Upper lobe of left lung (tissue), 6 donors: ENCODE results near the gene OR13D1. TPM values are rescaled to one million over a fixed set of nuclear protein-coding genes. Genes with fewer than 3 reads are reported as not detected.
A peak's percentile ranks its signal among the peaks of the same experiment; 100 is the strongest.

ENCODE experiments used
- ATAC-seq, 2 donors: fragments of 200-7000 bp; cut with Tn5 transposase; one replicate each; pipeline ENCODE4 v1.9.1; 2022; ENCODE audit warnings: mild to moderate bottlenecking in 2 of 2, moderate library complexity in 2 of 2; ENCODE audit not compliant: low FRiP score in 2 of 2
- DNase-seq, 2 donors: peaks; one replicate each; pipeline ENCODE4 v3.0.0-alpha.2; 2019 to 2020
- H3K27ac ChIP-seq, 4 donors: fragments of 200-600 bp; sonication (generic); one replicate each; pipeline ENCODE4 v1.5.1; 2016 to 2019
- H3K27me3 ChIP-seq, 4 donors: fragments of 200-600 bp; sonication (generic); one replicate each; pipeline ENCODE4 v1.5.1; 2017 to 2019
- H3K36me3 ChIP-seq, 4 donors: fragments of 200-600 bp; sonication (generic); one replicate each; pipeline ENCODE4 v1.5.1; 2016 to 2019
- H3K4me1 ChIP-seq, 4 donors: fragments of 200-600 bp; sonication (generic); one replicate each; pipeline ENCODE4 v1.5.1; 2018 to 2019
- H3K4me3 ChIP-seq, 4 donors: fragments of 200-600 bp; sonication (generic); one replicate each; pipeline ENCODE4 v1.5.1; 2017 to 2019; ENCODE audit warnings: mild to moderate bottlenecking in 2 of 4, moderate library complexity in 1 of 4
- H3K9me3 ChIP-seq, 4 donors: fragments of 200-600 bp; sonication (generic); one replicate each; pipeline ENCODE4 v1.5.1; 2018 to 2019
- EP300 ChIP-seq, 4 donors: sonication (generic); formaldehyde crosslinking; IDR thresholded peaks; one replicate each; pipeline ENCODE4 v1.5.1; 2017; ENCODE audit warnings: antibody characterized with exemption in 4 of 4, control low read depth in 2 of 4
- POLR2A ChIP-seq, 4 donors: fragments of 450-650 bp; IDR thresholded peaks; one replicate each; pipeline ENCODE4 v1.5.1; 2016 to 2017; ENCODE audit warnings: antibody characterized with exemption in 4 of 4, mild to moderate bottlenecking in 2 of 4
- POLR2AphosphoS5 ChIP-seq, 2 donors: sonication (generic); formaldehyde crosslinking; IDR thresholded peaks; one replicate each; pipeline ENCODE4 v1.5.1; 2017; ENCODE audit warnings: antibody characterized with exemption in 2 of 2
- WGBS, 2 donors: methylation state at CpG; one replicate each; pipeline ENCODE4 v1.1.5; 2017 to 2018; 5-methylcytosine and 5-hydroxymethylcytosine counted together
- total RNA-seq, 6 donors: library from RNA; depleted of rRNA in 4 of 6; stranded (reverse); fragments of >200 nt in 4 of 6; gene quantifications; one replicate each; pipeline versions ENCODE4 v1.1.0 to v1.2.1, GENCODE V29; 2016 to 2021
- TF ChIP-seq, protein P1 (sequence below), 6 experiments: fragments of 450-650 bp in 4 of 6; fragments of 200-600 bp in 2 of 6; sonication (generic) in 2 of 6; IDR thresholded peaks; one replicate each; pipeline ENCODE4 v1.5.1; 2016 to 2019; ENCODE audit warnings: antibody characterized with exemption in 6 of 6
- donor health status: DM: no; HTN: no; CAD: no; lungs with moderate emphysema.
- donor health status: DM: no; HTN: yes; CAD: no; lungs with severe emphysema.

The OR13D1 gene
- total RNA-seq, 6 donors from 2014 or later: not detected

DNA sequence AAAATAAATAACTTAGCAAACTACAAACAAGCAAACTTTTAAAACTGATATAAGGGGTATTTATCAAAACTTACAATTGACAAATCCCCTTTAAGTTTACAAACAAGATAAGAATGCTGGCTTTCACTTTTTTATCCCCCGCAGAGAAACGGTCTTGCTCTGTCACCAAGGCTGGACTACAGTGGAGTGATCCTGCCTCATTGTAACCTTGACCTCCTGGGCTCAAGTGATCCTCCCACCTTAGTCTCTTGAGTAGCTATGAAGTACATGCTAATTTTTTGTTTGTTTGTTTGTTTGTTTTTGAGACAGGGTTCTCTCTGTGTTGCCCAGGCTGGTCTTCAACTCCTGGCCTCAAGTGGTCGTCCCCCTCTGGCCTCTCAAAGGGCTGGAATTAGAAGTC lies 44.1 kb downstream of the OR13D1 start:
- no peak for TF ChIP-seq EP300 (IDR thresholded peaks at IDR 0.05)
- TF ChIP-seq, protein P1, sequence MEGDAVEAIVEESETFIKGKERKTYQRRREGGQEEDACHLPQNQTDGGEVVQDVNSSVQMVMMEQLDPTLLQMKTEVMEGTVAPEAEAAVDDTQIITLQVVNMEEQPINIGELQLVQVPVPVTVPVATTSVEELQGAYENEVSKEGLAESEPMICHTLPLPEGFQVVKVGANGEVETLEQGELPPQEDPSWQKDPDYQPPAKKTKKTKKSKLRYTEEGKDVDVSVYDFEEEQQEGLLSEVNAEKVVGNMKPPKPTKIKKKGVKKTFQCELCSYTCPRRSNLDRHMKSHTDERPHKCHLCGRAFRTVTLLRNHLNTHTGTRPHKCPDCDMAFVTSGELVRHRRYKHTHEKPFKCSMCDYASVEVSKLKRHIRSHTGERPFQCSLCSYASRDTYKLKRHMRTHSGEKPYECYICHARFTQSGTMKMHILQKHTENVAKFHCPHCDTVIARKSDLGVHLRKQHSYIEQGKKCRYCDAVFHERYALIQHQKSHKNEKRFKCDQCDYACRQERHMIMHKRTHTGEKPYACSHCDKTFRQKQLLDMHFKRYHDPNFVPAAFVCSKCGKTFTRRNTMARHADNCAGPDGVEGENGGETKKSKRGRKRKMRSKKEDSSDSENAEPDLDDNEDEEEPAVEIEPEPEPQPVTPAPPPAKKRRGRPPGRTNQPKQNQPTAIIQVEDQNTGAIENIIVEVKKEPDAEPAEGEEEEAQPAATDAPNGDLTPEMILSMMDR (IDR thresholded peaks at IDR 0.05): no peak
- TF ChIP-seq POLR2A (IDR thresholded peaks at IDR 0.05): no peak
- TF ChIP-seq POLR2AphosphoS5 (IDR thresholded peaks at IDR 0.05): no peak
- Histone ChIP-seq H3K27ac (no peak overlapping the region), H3K36me3 (no peaks in the 10 kb centered on the region), H3K27me3 (no peaks in the 10 kb centered on the region), H3K4me3 (no peak overlapping the region), H3K4me1 (no peaks in the 10 kb centered on the region), H3K9me3 (no peaks in the 10 kb centered on the region)
- ATAC-seq: no peak
- WGBS, 2 donors: 71 to 79% methylated on average over 3 of the region's 3 CpGs
- no peak for DNase-seq

DNA sequence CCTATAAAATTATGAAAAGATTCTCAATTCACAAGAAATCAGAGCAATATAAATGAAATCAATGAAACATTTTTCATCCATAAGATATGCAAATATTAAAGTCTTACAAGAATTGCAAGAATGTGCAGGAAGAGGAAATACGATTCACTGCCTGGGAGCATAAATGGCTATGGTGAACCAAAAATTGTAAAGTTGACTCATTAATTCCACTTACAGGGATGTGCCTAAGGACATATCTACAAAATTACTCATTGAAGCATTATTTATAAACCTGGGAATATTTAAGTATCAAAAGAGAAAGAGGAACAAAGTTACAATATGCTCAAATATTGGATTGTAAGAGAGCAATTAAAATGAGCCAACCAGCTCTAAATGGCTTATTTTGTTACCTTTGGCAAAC lies 46.3 kb downstream of the OR13D1 start:
- TF ChIP-seq POLR2A (IDR thresholded peaks at IDR 0.05) (no peak), EP300 (IDR thresholded peaks at IDR 0.05) (no peak), POLR2AphosphoS5 (IDR thresholded peaks at IDR 0.05) (no peak)
- TF ChIP-seq, protein P1 (IDR thresholded peaks at IDR 0.05): no peak
- DNase-seq: no peak
- Histone ChIP-seq H3K27ac (no peak overlapping the region), H3K4me3 (no peak overlapping the region), H3K4me1 (no peaks in the 10 kb centered on the region), H3K9me3 (no peaks in the 10 kb centered on the region), H3K27me3 (no peaks in the 10 kb centered on the region), H3K36me3 (no peaks in the 10 kb centered on the region)
- ATAC-seq: no peak
- WGBS, 2 donors: 33 to 38% methylated on average over 1 of the region's 1 CpG

DNA sequence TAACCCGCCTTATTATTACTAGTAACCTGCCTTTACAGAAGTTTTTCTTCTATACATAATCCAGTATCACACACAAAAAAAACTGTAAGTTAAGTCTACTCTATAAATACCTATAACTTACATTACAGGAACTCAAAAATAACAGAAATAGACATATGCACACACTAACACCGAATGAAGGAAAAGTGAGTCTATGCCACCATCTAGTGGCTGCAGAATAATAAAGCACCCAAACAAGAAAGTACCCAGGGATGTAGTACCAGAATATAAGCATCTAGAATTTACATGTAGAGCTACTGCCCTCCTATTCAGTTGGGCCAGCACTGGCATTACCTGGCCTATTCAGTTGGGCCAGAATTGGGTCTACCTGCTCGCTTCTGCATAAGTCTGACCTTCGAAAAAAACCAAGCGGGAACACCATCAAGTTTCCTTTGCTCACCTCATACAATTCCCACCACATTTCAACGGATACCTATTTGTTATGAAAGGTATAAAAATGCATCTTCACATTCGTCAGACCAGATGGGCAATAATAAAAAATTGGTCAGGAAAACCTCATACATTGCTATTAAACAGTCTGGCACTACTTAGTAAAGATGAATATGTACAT lies 49.2 kb downstream of the OR13D1 start:
- Histone ChIP-seq H3K36me3 (no peaks in the 10 kb centered on the region), H3K27ac (no peak overlapping the region), H3K9me3 (no peaks in the 10 kb centered on the region), H3K27me3 (no peaks in the 10 kb centered on the region), H3K4me3 (no peak overlapping the region), H3K4me1 (peaks cover 4 to 9% (median 7%) of the 10 kb centered on the region in 4 donors)
- 31 to 33% methylated on average over 7 of the region's 7 CpGs for WGBS, 2 donors
- DNase-seq (no peak), ATAC-seq (peak; percentile 25 to 45)
- TF ChIP-seq, protein P1 (IDR thresholded peaks at IDR 0.05): peak; percentile 49 to 78 (median 71)
- no peak for TF ChIP-seq POLR2AphosphoS5 (IDR thresholded peaks at IDR 0.05)

Other genes with a start within 250 kb of the OR13D1 start
- gene OR13F1, start 190.3 kb upstream of the OR13D1 start, total RNA-seq: not detected
- not detected for gene OR13C4, start 167.3 kb upstream of the OR13D1 start, total RNA-seq
- gene OR13C3, start 157.7 kb upstream of the OR13D1 start, total RNA-seq: under 1 TPM in 1 of 6 donors, not detected in 5; 0.59 TPM
- not detected for gene OR13C8, start 125.3 kb upstream of the OR13D1 start, total RNA-seq
- not detected for gene OR13C5, start 95.1 kb upstream of the OR13D1 start, total RNA-seq
- not detected for gene OR13C2, start 88.9 kb upstream of the OR13D1 start, total RNA-seq
- gene OR13C9, start 76.3 kb upstream of the OR13D1 start, total RNA-seq: not detected
- gene NIPSNAP3A, start 53.2 kb downstream of the OR13D1 start, total RNA-seq: 10 to 100 TPM in 4 of 6 donors, 1 to 10 TPM in 2; 7.8 to 31.5 (median 25.5) TPM
- gene NIPSNAP3B, start 69.6 kb downstream of the OR13D1 start, total RNA-seq: 1 to 10 TPM in 3 of 6 donors, under 1 TPM in 2, not detected in 1; 0.44 to 2.5 (median 1.3) TPM
- 100 to 1,000 TPM in 1 of 6 donors, 10 to 100 TPM in 5; 27.6 to 194 (median 47.0) TPM for gene ABCA1, start 233.6 kb downstream of the OR13D1 start, total RNA-seq